Measurements from ENCODE around the gene GSPT1. TPM values are rescaled to one million over a fixed set of nuclear protein-coding genes. Genes with fewer than 3 reads are reported as not detected.

The GSPT1 gene
- total RNA-seq, 1 donor from 2014 or later = 60.5 TPM

DNA sequence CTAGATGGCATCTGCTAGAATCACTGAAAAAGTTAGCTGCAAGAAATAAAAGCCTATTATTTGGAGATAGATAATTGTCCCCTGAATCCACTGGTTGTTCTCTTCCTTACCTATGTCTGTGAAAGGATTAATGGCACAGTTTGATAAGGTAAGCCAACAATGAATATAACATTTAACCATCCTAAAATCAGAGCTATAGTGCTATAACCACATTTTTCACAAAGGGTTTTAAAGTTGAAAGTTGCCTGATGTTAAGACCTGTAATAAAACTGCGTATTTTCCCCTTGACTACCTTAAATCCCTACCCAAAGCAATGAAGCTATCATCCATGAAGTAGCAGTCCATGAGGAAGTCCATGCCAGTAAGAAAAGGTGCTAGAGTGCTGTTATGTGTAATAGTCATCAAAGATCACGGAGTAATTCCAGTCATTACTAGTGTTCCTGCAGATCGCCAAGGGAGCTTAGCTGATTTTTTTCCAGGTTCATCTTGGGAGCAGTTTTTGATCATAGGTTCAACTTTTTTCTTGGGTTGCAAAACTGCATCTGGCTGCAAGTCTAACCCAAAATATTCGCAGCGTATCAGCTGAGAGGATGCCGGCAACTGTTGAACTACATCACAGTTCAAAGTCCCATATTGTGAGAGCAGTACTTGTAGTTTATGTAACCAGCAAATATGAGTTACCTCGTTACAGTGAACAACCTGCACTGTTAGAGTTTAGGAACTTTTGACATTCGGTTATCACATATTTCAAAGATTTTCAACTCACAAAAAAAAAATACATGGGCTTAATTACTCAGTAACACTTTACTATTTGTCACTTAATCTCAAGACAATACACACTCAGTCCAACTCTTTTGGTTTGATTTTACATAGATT is 46.2 kb downstream of the GSPT1 start:
- H3K9me3 ChIP-seq (ENCODE audit: control insufficient read depth in 3 of 3, low read length in 3 of 3) = no peaks in the 10 kb centered on the region
- no peak overlapping the region for H3K27ac ChIP-seq (ENCODE audit: low read depth, low read length)
- no peaks in the 10 kb centered on the region for H3K27me3 ChIP-seq (ENCODE audit: control insufficient read depth in 3 of 3, insufficient read depth in 3 of 3, low read length in 3 of 3)
- no peak overlapping the region for H3K4me3 ChIP-seq (ENCODE audit: low read length in 3 of 3)
- peaks cover 9 to 11% (median 10%) of the 10 kb centered on the region in 3 donors for H3K4me1 ChIP-seq (ENCODE audit: control insufficient read depth in 3 of 3, insufficient read depth in 3 of 3, low read length in 3 of 3)
- H3K9ac ChIP-seq (ENCODE audit: low read depth in 1 of 3, low read length in 3 of 3) = no peak overlapping the region
- H3K36me3 ChIP-seq (ENCODE audit: control insufficient read depth in 3 of 3, insufficient read depth in 3 of 3, low read length in 3 of 3) = peaks cover 0 to 14% (median 11%) of the 10 kb centered on the region in 3 donors

DNA sequence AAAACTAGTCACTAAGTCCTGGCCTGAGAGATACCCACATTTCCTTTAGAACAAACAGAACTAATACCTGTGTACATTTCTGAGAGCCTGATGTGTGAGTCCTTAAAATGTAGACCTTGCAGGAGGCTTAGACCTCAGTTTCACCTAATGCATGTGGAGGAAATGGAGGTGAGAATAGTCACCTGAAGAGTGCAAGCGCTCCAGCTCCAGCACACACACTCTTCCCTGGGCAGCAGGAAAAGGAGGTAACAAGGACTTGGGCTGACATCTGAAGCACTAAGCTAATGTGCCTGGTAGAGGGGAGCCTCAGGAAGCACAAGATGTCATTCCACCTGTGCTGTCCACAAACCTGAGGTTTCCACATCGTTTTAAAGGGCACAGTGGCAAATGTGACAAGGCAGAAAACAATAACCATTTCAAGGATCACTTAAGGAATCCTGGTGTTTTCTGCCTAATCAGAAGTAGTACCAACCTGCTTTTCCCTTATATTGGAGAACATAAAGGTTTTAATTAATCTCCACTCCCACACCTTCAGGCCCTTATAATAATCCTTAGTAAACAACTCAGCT is 47.3 kb downstream of the GSPT1 start:
- Histone ChIP-seq H3K9me3 (ENCODE audit: control insufficient read depth in 3 of 3, low read length in 3 of 3) (no peaks in the 10 kb centered on the region), H3K4me3 (ENCODE audit: low read length in 3 of 3) (no peak overlapping the region), H3K36me3 (ENCODE audit: control insufficient read depth in 3 of 3, insufficient read depth in 3 of 3, low read length in 3 of 3) (peaks cover 0 to 11% (median 10%) of the 10 kb centered on the region in 3 donors), H3K4me1 (ENCODE audit: control insufficient read depth in 3 of 3, insufficient read depth in 3 of 3, low read length in 3 of 3) (peaks cover 11 to 16% (median 12%) of the 10 kb centered on the region in 3 donors), H3K27ac (ENCODE audit: low read depth, low read length) (no peak overlapping the region), H3K9ac (ENCODE audit: low read depth in 1 of 3, low read length in 3 of 3) (no peak overlapping the region), H3K27me3 (ENCODE audit: control insufficient read depth in 3 of 3, insufficient read depth in 3 of 3, low read length in 3 of 3) (no peaks in the 10 kb centered on the region)

- H3K36me3 ChIP-seq (ENCODE audit: control insufficient read depth in 3 of 3, insufficient read depth in 3 of 3, low read length in 3 of 3) = no peaks in the 10 kb centered on the region
- H3K4me1 ChIP-seq (ENCODE audit: control insufficient read depth in 3 of 3, insufficient read depth in 3 of 3, low read length in 3 of 3) = peaks cover 4 to 10% (median 6%) of the 10 kb centered on the region in 3 donors
- no peaks in the 10 kb centered on the region for H3K27me3 ChIP-seq (ENCODE audit: control insufficient read depth in 3 of 3, insufficient read depth in 3 of 3, low read length in 3 of 3)
- H3K9me3 ChIP-seq (ENCODE audit: control insufficient read depth in 3 of 3, low read length in 3 of 3) = no peaks in the 10 kb centered on the region
- no peak overlapping the region for H3K27ac ChIP-seq (ENCODE audit: low read depth, low read length)
- H3K4me3 ChIP-seq (ENCODE audit: low read length in 3 of 3) = no peak overlapping the region
- H3K9ac ChIP-seq (ENCODE audit: low read depth in 1 of 3, low read length in 3 of 3) = no peak overlapping the region
These were observed 53.3 kb downstream of the GSPT1 start for GRCh38 chr16:11862489-11862888.

GRCh38 chr16:11857161-11857560 is 58.6 kb downstream of the GSPT1 start:
- H3K27ac ChIP-seq (ENCODE audit: low read depth, low read length) = no peak overlapping the region
- H3K27me3 ChIP-seq (ENCODE audit: control insufficient read depth in 3 of 3, insufficient read depth in 3 of 3, low read length in 3 of 3) = no peaks in the 10 kb centered on the region
- peaks cover 0 to 3% (median 0%) of the 10 kb centered on the region in 3 donors for H3K36me3 ChIP-seq (ENCODE audit: control insufficient read depth in 3 of 3, insufficient read depth in 3 of 3, low read length in 3 of 3)
- H3K9me3 ChIP-seq (ENCODE audit: control insufficient read depth in 3 of 3, low read length in 3 of 3) = no peaks in the 10 kb centered on the region
- no peak overlapping the region for H3K4me3 ChIP-seq (ENCODE audit: low read length in 3 of 3)
- peaks cover 10 to 18% (median 11%) of the 10 kb centered on the region in 3 donors for H3K4me1 ChIP-seq (ENCODE audit: control insufficient read depth in 3 of 3, insufficient read depth in 3 of 3, low read length in 3 of 3)
- H3K9ac ChIP-seq (ENCODE audit: low read depth in 1 of 3, low read length in 3 of 3) = peak overlapping the region in 1 of 3 donors; percentile 25

DNA sequence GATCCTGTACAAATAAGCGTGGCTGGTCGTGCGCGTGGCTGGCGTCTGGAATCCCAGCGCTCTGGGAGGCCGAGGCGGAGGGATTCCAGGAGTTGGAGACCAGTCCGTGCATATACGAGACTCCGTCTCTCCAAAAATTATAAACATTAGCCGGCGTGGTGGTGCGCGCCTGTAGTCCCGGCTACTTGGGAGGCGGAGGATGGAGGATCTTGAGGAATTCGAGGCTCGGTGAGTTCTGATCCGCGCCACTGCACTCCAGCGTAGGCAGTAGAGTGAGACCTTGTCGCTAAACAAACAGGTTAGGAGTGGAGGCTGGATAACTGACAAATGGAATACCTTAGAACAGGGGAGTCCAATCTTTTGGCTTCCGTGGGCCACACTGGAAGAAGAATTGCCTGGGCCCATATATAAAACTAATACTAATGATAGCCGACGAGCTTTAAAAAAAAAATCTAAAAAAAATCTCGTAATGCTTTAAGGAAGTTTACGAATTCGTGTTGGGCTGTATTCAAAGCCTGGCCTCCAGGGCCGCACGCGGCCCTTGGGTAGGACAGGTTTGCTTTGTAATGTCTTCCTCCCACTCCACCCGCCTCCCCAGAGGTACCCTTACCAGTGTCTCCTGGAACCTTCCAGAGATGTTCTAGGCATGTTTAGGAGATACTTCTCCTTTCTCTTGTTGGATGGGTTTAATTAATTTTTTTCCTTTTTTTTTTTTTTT is 63.5 kb downstream of the GSPT1 start:
- peaks cover 17 to 39% (median 20%) of the 10 kb centered on the region in 3 donors for H3K4me1 ChIP-seq (ENCODE audit: control insufficient read depth in 3 of 3, insufficient read depth in 3 of 3, low read length in 3 of 3)
- H3K27me3 ChIP-seq (ENCODE audit: control insufficient read depth in 3 of 3, insufficient read depth in 3 of 3, low read length in 3 of 3) = no peaks in the 10 kb centered on the region
- H3K4me3 ChIP-seq (ENCODE audit: low read length in 3 of 3) = peak overlapping the region; percentile 95 to 99 (median 98)
- peak overlapping the region; percentile 99 to 100 (median 99) for H3K9ac ChIP-seq (ENCODE audit: low read depth in 1 of 3, low read length in 3 of 3)
- H3K36me3 ChIP-seq (ENCODE audit: control insufficient read depth in 3 of 3, insufficient read depth in 3 of 3, low read length in 3 of 3) = peaks cover 7 to 20% (median 16%) of the 10 kb centered on the region in 3 donors
- no peaks in the 10 kb centered on the region for H3K9me3 ChIP-seq (ENCODE audit: control insufficient read depth in 3 of 3, low read length in 3 of 3)
- peak overlapping the region; percentile 97 for H3K27ac ChIP-seq (ENCODE audit: low read depth, low read length)

GRCh38 chr16:11851294-11852091 is 64.3 kb downstream of the GSPT1 start, which contains the start of gene RSL1D1:
TSS of gene RSL1D1 (minus strand) at chr16:11851542. CDS start at chr16:11851512, 30 bp downstream.
- peak within 1 kb of the TSS; percentile 99 to 100 (median 99) for H3K9ac ChIP-seq (ENCODE audit: low read depth in 1 of 3, low read length in 3 of 3)
- H3K9me3 ChIP-seq (ENCODE audit: control insufficient read depth in 3 of 3, low read length in 3 of 3) = no peaks in the 10 kb centered on the region
- H3K4me3 ChIP-seq (ENCODE audit: low read length in 3 of 3) = peak within 1 kb of the TSS; percentile 95 to 99 (median 98)
- H3K4me1 ChIP-seq (ENCODE audit: control insufficient read depth in 3 of 3, insufficient read depth in 3 of 3, low read length in 3 of 3) = peaks cover 17 to 34% (median 20%) of the 10 kb centered on the region in 3 donors
- H3K27me3 ChIP-seq (ENCODE audit: control insufficient read depth in 3 of 3, insufficient read depth in 3 of 3, low read length in 3 of 3) = no peaks in the 10 kb centered on the region
- H3K36me3 ChIP-seq (ENCODE audit: control insufficient read depth in 3 of 3, insufficient read depth in 3 of 3, low read length in 3 of 3) = peaks cover 15 to 27% (median 23%) of the 10 kb centered on the region in 3 donors
- peak within 1 kb of the TSS; percentile 97 for H3K27ac ChIP-seq (ENCODE audit: low read depth, low read length)

DNA sequence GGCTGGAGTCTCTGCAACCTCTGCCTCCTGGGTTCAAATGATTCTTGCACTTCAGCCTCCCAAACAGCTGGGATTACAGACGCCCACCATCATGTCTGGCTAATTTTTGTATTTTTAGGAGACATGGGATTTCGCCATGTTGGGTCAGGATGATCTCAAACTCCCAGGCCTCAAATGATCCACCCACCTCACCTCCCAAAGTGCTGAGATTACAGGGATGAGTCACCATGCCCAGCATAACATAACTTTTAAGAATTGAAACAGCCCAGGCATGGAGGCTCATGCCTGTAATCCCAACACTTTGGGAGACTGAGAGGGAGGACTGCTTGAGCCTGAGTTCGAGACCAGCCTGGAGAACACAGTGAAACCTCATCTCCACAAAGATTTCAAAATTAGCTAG is 66.9 kb downstream of the GSPT1 start:
- Histone ChIP-seq H3K4me3 (ENCODE audit: low read length in 3 of 3) (no peak overlapping the region), H3K9ac (ENCODE audit: low read depth in 1 of 3, low read length in 3 of 3) (no peak overlapping the region), H3K27me3 (ENCODE audit: control insufficient read depth in 3 of 3, insufficient read depth in 3 of 3, low read length in 3 of 3) (no peaks in the 10 kb centered on the region), H3K9me3 (ENCODE audit: control insufficient read depth in 3 of 3, low read length in 3 of 3) (no peaks in the 10 kb centered on the region), H3K4me1 (ENCODE audit: control insufficient read depth in 3 of 3, insufficient read depth in 3 of 3, low read length in 3 of 3) (peaks cover 14 to 29% (median 14%) of the 10 kb centered on the region in 3 donors), H3K36me3 (ENCODE audit: control insufficient read depth in 3 of 3, insufficient read depth in 3 of 3, low read length in 3 of 3) (peaks cover 40 to 50% (median 46%) of the 10 kb centered on the region in 3 donors), H3K27ac (ENCODE audit: low read depth, low read length) (no peak overlapping the region)

DNA sequence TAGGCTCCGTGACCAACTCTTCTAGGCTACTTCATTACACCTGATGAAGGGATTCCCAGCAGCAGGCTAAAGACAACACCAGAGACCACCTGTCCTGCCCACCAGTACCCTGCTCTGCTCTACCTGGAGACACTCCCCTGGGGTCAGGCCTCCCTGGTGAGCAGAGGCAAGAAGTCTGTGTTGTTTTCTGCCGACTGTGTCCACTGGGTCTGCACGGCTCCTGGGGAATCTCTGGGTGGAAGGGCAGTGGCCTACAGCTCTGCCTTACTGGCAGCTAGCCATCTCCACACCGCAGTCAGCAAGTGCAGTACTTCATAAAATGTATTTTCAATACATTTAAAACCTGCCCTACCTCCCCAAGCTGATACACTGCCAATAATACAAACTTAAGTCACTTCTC is 71.3 kb downstream of the GSPT1 start:
- no peaks in the 10 kb centered on the region for H3K27me3 ChIP-seq (ENCODE audit: control insufficient read depth in 3 of 3, insufficient read depth in 3 of 3, low read length in 3 of 3)
- H3K4me3 ChIP-seq (ENCODE audit: low read length in 3 of 3) = no peak overlapping the region
- H3K27ac ChIP-seq (ENCODE audit: low read depth, low read length) = no peak overlapping the region
- no peak overlapping the region for H3K9ac ChIP-seq (ENCODE audit: low read depth in 1 of 3, low read length in 3 of 3)
- no peaks in the 10 kb centered on the region for H3K9me3 ChIP-seq (ENCODE audit: control insufficient read depth in 3 of 3, low read length in 3 of 3)
- peaks cover 64 to 79% (median 71%) of the 10 kb centered on the region in 3 donors for H3K36me3 ChIP-seq (ENCODE audit: control insufficient read depth in 3 of 3, insufficient read depth in 3 of 3, low read length in 3 of 3)
- peaks cover 0 to 4% (median 0%) of the 10 kb centered on the region in 3 donors for H3K4me1 ChIP-seq (ENCODE audit: control insufficient read depth in 3 of 3, insufficient read depth in 3 of 3, low read length in 3 of 3)

- Histone ChIP-seq H3K9ac (ENCODE audit: low read depth in 1 of 3, low read length in 3 of 3) (no peak overlapping the region), H3K36me3 (ENCODE audit: control insufficient read depth in 3 of 3, insufficient read depth in 3 of 3, low read length in 3 of 3) (peaks cover 64 to 81% (median 76%) of the 10 kb centered on the region in 3 donors), H3K9me3 (ENCODE audit: control insufficient read depth in 3 of 3, low read length in 3 of 3) (no peaks in the 10 kb centered on the region), H3K27me3 (ENCODE audit: control insufficient read depth in 3 of 3, insufficient read depth in 3 of 3, low read length in 3 of 3) (no peaks in the 10 kb centered on the region), H3K4me3 (ENCODE audit: low read length in 3 of 3) (no peak overlapping the region), H3K27ac (ENCODE audit: low read depth, low read length) (no peak overlapping the region), H3K4me1 (ENCODE audit: control insufficient read depth in 3 of 3, insufficient read depth in 3 of 3, low read length in 3 of 3) (peaks cover 0 to under 1% (median 0%) of the 10 kb centered on the region in 3 donors)
These were observed 71.9 kb downstream of the GSPT1 start for GRCh38 chr16:11843861-11844260.

Data from skeletal muscle tissue (tissue), 4 donors.